HG03196 (cell line): ENCODE results near the gene B9D1.
A peak's percentile ranks its signal among the peaks of the same experiment; 100 is the strongest.

ENCODE experiments used
- ATAC-seq: cut with Tn5 transposase; IDR thresholded peaks from one replicate; pipeline ENCODE4 v1.9.1; 2021; ENCODE audit not compliant: unreplicated experiment

The B9D1 gene

GRCh38 chr17:19322129-19322505, 40.4 kb downstream of the B9D1 start:
- ATAC-seq: no peak

DNA sequence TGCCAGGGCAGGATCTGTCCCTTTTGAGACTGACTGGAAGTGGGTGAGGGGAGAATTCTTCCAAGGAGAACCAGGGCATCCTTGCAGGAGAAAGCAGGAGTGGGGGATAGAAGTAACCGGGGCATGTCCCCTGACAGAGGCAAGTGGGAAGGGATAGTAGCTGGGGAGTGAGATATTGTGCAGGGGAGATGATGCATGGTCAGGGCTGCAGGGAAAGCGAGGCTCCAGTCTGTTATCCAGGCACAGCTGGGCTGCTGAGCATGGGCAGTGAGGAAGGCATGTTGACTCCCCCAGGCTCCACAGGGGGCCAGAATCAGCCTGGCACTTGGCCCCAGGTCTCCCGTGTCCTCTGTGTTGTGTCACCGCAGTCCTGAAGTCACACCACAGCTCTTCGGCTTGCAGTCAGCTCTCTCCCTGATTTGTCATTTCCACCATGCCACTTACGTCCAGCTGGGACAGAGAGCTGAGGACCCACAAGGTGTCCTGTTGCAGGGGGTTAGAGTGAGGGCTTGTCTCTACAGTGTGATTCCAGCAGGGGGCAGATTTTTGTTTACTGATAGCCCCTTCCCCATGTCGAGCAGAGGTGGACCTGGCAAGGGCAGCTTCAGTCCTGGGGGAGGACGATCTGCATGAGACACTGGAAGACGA, 40.9 kb downstream of the B9D1 start:
- no peak for ATAC-seq

- no peak for ATAC-seq
Measured at GRCh38 chr17:19320876-19321275, 41.6 kb downstream of the B9D1 start.

GRCh38 chr17:19319771-19320505, 42.6 kb downstream of the B9D1 start:
- no peak for ATAC-seq

DNA sequence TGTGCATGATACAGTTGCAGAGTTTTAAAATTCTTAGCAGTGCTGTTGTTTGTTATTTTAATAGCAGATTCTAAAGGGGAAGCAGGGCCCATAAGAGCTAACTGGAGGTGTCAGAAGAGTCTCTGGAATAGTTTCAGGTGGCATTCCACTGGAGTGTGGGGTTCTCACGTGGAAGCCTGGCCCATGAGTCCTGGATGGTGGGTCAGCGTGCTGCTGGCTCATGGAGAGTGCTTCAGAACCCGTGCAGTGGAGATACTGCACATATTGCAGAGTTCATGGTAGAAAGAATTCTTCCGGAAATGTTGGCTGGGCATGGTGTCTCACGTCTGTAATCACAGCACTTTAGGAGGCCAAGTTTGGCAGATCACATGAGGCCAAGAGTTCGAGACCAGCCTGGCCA, 43.9 kb downstream of the B9D1 start:
- ATAC-seq: no peak

- no peak for ATAC-seq
Measured at GRCh38 chr17:19317359-19318095, 45.0 kb downstream of the B9D1 start.

DNA sequence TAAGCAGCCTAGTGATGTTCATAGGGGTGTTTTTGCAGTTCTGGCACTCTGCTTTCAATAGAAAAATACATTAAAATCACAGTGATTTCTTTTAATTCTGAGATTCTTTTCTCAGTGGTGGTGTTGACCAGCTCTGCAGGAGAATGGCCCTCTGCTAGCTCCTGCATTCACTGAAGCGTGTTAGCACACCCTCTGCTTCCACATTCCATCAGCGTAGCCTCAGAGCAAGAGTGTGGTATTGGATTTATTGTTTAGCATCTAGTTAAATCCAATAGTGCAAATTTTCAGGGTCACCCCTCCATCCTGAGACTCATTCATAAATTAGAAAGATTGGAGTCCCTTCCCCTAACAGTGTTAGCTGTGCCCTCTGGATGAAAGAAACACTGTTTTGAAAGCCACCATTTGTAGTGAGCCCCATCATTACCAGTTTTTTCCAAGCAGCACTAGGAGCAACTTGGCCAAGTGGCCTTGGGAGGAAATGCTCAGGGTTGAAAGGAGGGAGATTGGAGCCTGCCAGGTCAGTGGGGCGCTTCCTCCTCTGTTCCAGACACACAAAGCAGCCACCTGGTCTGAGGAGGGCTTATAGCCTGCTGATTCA, 45.7 kb downstream of the B9D1 start:
- no peak for ATAC-seq

DNA sequence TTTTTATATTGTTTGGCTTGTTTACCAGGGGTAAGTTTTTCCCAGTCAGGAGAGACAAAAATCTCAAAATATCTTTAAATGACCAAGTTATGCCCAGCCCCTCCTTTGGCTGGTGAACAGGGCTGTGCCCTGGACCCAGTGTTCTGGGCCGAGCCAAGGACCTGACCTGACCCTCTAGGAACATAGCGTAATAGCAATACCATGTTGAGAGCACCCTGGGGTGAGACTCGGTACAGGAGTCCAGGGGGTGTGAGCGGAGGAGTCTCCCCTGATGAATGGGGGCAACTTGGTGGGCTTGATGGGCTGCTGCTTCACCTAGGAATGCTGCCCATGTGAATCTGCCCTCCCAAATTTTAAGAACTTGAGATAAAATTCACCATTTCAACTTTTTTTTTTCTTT, 47.4 kb downstream of the B9D1 start:
- no peak for ATAC-seq

GRCh38 chr17:19313746-19314651, 48.5 kb downstream of the B9D1 start:
- no peak for ATAC-seq

GRCh38 chr17:19313066-19313745, 49.3 kb downstream of the B9D1 start:
- no peak for ATAC-seq

DNA sequence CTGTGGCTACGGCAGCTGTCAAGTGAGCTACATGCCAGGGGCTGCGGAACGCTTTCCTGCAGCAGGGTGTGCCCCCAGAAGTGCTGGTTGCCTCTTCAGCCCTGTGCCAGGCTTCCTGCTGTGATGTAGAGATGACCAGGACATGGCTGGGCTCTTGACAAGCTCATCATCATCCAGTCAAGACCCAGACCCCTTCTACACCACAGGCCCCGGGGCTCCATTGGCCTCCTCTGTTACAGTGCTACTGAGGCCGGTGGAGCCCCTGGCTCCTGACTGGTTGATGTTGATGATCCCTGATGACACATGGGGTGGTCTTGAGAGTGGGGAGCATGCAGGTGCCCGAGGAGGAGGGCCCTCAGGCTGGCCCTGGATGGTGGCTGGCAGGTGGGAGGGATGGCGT, 50.1 kb downstream of the B9D1 start:
- no peak for ATAC-seq

DNA sequence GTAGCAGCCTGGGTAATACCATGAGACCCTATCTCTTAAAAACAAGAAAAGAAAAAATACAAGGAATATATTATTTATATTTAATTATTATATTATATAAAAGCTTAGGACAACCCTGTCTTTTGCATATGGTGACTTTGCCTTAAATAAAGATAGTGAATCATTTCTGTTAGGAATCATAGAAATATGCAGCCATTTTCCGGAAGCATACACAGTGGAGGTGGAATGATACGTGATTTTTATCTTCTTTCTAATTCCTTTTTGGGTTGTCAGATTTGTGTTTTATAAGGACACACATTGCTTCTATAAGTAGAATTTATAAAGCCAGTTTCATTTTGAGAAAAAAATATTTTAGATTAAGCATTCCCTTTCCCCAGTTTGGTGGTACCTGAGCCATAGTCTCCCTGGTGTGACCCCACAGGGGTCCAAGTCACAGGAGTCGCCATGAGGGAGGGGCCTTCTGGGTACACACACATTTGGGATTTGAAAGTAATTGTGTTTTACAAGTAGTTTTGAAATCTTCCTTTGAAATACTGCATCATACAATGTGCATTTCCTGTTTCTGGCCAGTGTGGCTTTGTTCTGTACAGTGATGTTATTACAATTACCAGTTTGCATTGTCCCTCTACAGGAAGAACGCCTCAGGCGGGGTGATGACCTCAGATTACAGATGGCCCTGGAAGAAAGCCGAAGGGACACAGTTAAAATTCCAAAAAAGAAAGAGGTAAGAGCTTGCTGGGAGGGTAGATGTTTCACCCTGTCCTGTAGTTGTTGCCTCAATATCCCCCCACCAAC, 50.9 kb downstream of the B9D1 start:
- no peak for ATAC-seq

GRCh38 chr17:19311016-19311415, 51.5 kb downstream of the B9D1 start:
- ATAC-seq: no peak

- no peak for ATAC-seq
Measured at GRCh38 chr17:19310151-19310550, 52.4 kb downstream of the B9D1 start.

DNA sequence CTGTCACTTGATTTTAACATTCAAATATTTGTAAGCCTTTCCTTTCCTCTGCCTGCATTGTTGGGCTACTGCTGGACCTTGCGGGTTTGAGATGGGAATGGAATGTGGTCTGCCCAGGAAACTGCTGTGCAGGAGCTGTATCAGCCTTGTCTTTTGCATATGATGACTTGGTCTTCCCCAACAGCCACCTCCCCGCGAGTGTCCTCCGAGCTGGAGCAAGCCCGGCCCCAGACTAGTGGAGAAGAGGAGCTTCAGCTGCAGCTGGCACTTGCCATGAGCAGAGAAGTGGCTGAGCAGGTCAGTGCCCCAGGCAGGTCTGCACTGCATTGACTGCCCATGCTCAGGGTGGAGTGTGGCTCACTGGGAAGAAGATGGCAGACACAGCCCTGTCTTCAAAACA, 52.8 kb downstream of the B9D1 start:
- no peak for ATAC-seq

DNA sequence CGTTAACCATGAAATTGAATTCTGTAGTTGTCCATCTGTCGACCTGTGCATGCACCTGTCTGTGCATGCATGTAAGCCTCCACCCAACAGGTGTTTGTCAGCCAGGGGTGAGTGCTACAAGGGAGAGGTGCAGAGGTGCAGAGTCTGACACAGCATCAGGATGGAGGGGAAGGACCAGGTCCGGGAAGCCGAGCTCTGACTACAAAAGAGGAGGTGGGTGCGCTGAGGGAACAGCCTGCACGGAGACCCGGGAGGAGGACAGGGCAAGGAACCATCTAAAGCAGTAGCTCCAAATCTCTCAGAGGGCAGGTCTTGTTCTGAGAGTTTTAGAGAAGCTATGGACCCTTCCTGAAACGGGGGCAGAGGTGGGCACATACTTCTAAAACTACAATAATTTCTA, 54.1 kb downstream of the B9D1 start:
- no peak for ATAC-seq

- no peak for ATAC-seq
Measured at GRCh38 chr17:19307521-19307920, 55.0 kb downstream of the B9D1 start.

DNA sequence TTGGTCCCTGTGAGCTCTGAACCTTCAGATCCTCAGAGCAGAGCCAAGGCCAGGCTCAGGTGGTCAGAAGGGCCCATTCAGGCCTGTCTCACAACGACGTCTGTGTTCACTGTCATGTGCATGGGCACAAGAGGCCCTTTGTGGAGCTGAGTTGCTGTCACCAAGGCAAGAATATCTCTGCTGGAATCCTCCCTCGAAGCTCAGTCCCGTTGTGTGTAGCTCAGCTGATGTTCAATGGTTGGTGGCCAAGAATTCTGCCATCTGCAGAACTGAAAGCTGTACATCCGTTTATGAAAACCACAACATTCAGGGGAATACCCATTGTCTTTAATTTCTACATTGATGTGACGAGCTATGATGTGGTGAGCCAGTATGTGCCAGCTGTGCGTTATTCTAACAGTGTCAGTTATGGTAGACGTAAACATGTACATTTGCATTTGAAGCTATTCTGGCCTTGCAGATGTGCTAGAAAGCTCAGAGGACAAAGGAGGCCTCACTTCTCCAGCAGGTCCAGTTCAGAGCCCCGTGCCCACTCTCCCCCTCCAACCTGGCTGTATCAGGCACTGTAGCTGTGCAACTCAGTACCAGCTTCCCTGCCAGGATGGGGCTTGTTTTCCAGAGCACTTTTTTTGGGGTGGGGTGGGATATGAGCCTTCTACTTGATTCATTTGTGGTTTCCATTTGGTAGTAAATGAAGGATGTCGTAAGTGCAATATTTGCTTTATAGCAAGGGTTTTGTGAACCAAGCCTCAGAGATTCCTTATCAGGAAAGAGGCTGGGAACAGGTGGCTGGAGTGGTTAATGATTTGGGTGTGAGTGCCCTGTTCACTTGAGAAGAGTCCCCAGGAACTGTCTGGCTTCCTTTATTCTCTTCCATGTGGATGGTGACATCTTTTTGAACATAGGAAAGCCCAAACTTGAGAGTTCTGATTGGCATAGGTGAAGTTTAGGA, 56.1 kb downstream of the B9D1 start:
- peak; percentile 77 for ATAC-seq
